Neural progenitor cell (in vitro differentiated cells): ENCODE data around the gene ERICH6. TPM values are rescaled to one million over a fixed set of nuclear protein-coding genes. Genes with fewer than 3 reads are reported as not detected.

Source experiments
- DNase-seq: peaks from one replicate; pipeline ENCODE4 v3.0.0-alpha.2; 2016; ENCODE audit warnings: low spot score
- H2AFZ ChIP-seq: fragments of 200-600 bp; sonication (generic); replicated peaks from 2 replicates; pipeline ENCODE4 v1.6.1; 2016; ENCODE audit warnings: antibody characterized with exemption
- H3F3A ChIP-seq: fragments of 200-600 bp; sonication (generic); 2 replicates; pipeline ENCODE4 v1.6.1; 2016; ENCODE audit warnings: antibody characterized with exemption, low read depth
- H3K27ac ChIP-seq: fragments of 200-600 bp; sonication (generic); 2 replicates; pipeline ENCODE4 v1.5.1; 2016; ENCODE audit warnings: mild to moderate bottlenecking
- H3K27me3 ChIP-seq: fragments of 200-600 bp; sonication (generic); 2 replicates; pipeline ENCODE4 v1.6.1; 2016; ENCODE audit warnings: mild to moderate bottlenecking, moderate library complexity
- H3K36me3 ChIP-seq: fragments of 200-600 bp; sonication (generic); 2 replicates; pipeline ENCODE4 v1.5.1; 2016
- H3K4me1 ChIP-seq: fragments of 200-600 bp; sonication (generic); 2 replicates; pipeline ENCODE4 v1.6.1; 2016; ENCODE audit warnings: mixed run types
- H3K4me2 ChIP-seq: fragments of 200-600 bp; sonication (generic); 2 replicates; pipeline ENCODE4 v1.6.1; 2016
- H3K4me3 ChIP-seq: fragments of 200-600 bp; sonication (generic); 2 replicates; pipeline ENCODE4 v1.5.1; 2016
- H3K79me2 ChIP-seq: fragments of 200-600 bp; sonication (generic); 2 replicates; pipeline ENCODE4 v1.6.1; 2016; ENCODE audit warnings: low read depth
- H3K9ac ChIP-seq: fragments of 200-600 bp; sonication (generic); 2 replicates; pipeline ENCODE4 v1.6.1; 2016
- H3K9me3 ChIP-seq: fragments of 200-600 bp; sonication (generic); 2 replicates; pipeline ENCODE4 v1.5.1; 2016; ENCODE audit warnings: low read depth
- H4K20me1 ChIP-seq: fragments of 200-600 bp; sonication (generic); 2 replicates; pipeline ENCODE4 v1.6.1; 2016; ENCODE audit warnings: low read depth
- H3K27ac Mint-ChIP-seq: 3 replicates; pipeline ENCODE4 v1.8.0; 2021; ENCODE audit warnings: mixed read lengths
- H3K27me3 Mint-ChIP-seq: 2 replicates; pipeline ENCODE4 v1.8.0; 2022; ENCODE audit warnings: low read depth, mild to moderate bottlenecking, inconsistent platforms, moderate library complexity, mixed read lengths; ENCODE audit not compliant: insufficient read depth
- H3K36me3 Mint-ChIP-seq: 3 replicates; pipeline ENCODE4 v1.8.0; 2021; ENCODE audit warnings: mixed read lengths
- H3K4me1 Mint-ChIP-seq: 3 replicates; pipeline ENCODE4 v1.8.0; 2021; ENCODE audit warnings: mixed read lengths
- H3K4me3 Mint-ChIP-seq: 3 replicates; pipeline ENCODE4 v1.8.0; 2021; ENCODE audit warnings: mild to moderate bottlenecking, moderate library complexity, mixed read lengths
- H3K9me3 Mint-ChIP-seq: 3 replicates; pipeline ENCODE4 v1.8.0; 2020; ENCODE audit warnings: mixed read lengths
- CTCF ChIP-seq: fragments of 200-600 bp; sonication (generic); IDR thresholded peaks from 2 replicates; pipeline ENCODE4 v1.5.1; 2017; ENCODE audit warnings: antibody characterized with exemption, mild to moderate bottlenecking
- EZH2 ChIP-seq: fragments of 200-600 bp; sonication (generic); IDR thresholded peaks from 2 replicates; pipeline ENCODE4 v1.6.1; 2017; ENCODE audit warnings: antibody characterized with exemption, mild to moderate bottlenecking, moderate library complexity
- EZH2phosphoT487 ChIP-seq: fragments of 200-600 bp; sonication (generic); IDR thresholded peaks from 2 replicates; pipeline ENCODE4 v1.6.1; 2017; ENCODE audit warnings: antibody characterized with exemption
- total RNA-seq: library from RNA; depleted of rRNA; stranded (reverse); fragments of >200 nt; gene quantifications from 2 replicates; pipeline ENCODE4 v1.2.3, GENCODE V29; 2015; ENCODE audit warnings: low replicate concordance

ERICH6 gene
- total RNA-seq, 1 donor from 2014 or later = not detected

DNA sequence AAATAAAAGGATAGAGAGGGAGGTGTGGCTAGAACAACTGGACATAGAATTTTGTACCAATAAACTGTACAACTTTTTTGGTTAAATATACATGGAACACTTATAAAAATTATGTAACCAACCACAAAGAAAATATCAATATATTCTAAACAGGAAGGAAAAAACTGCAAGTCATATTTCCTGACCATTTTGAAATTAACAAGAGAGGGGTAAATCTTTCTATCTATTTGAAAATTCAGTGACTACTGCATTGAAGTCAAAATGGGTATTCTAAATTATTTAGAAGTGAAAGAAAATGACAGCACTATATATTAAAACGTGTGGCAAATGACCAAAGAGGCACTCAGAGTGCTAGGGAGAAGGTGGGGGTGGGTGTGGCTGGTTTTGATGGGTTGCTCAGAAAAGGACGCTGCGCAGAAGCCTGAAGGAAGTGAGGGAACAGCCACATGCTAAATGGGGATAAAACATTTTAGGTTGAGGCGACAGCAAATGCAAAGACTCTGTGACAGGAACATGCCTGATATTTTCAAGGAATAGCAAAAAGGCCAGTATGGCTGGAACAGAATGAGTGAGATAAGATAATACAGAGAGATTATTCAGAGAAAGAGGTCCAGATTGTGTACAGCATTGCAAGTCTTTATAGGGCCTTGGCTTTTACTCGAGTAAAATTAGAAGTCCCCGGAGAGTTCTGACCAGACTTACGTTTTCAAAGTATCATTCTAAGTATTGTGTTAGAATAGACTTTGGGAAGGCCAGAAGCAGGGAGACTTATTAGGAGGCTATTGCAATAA is 41.1 kb downstream of the ERICH6 start:
- Histone ChIP-seq H3K4me3 (no peak overlapping the region), H3K27ac (no peak overlapping the region), H3F3A (no peaks in the 10 kb centered on the region), H3K9ac (no peak overlapping the region), H3K4me1 (peaks cover 7% of the 10 kb centered on the region), H3K4me2 (no peak overlapping the region), H3K36me3 (no peaks in the 10 kb centered on the region), H3K27me3 (no peaks in the 10 kb centered on the region), H3K79me2 (no peaks in the 10 kb centered on the region), H2AFZ (no peak overlapping the region), H4K20me1 (no peaks in the 10 kb centered on the region), H3K9me3 (no peaks in the 10 kb centered on the region)
- Mint-ChIP-seq H3K36me3 (no peaks in the 10 kb centered on the region), H3K4me1 (no peaks in the 10 kb centered on the region), H3K27ac (no peak overlapping the region), H3K27me3 (no peaks in the 10 kb centered on the region), H3K4me3 (no peak overlapping the region), H3K9me3 (no peaks in the 10 kb centered on the region)
- TF ChIP-seq EZH2phosphoT487 (no peak), EZH2 (no peak), CTCF (no peak)
- DNase-seq = no peak

DNA sequence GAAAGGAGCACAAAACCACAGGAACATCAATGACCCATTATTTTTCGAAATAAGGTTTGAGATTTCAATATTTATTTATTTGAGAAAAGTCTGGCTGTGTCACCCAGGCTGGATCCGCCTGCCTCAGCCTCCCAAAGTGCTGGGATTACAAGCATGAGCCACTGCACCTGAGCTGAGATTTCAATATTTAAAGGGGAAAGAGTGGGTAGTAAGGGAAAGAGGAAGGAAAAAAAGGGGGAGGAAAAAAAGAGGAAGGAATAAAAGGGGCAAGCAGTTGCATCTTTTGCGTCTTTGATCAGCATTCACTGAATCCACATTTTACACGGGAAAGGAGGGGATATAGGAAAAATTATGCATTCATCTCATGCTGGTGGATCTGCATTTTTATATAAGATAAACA is 47.4 kb downstream of the ERICH6 start:
- Histone ChIP-seq H3K4me1 (peaks cover 7% of the 10 kb centered on the region), H3K4me3 (no peak overlapping the region), H3K27ac (no peak overlapping the region), H4K20me1 (no peaks in the 10 kb centered on the region), H3K79me2 (no peaks in the 10 kb centered on the region), H3K36me3 (no peaks in the 10 kb centered on the region), H3K9ac (no peak overlapping the region), H3F3A (no peaks in the 10 kb centered on the region), H3K4me2 (no peak overlapping the region), H3K27me3 (no peaks in the 10 kb centered on the region), H2AFZ (no peak overlapping the region), H3K9me3 (no peaks in the 10 kb centered on the region)
- no peak overlapping the region for H3K27ac Mint-ChIP-seq
- no peaks in the 10 kb centered on the region for H3K4me1 Mint-ChIP-seq
- DNase-seq = no peak
- no peak overlapping the region for H3K4me3 Mint-ChIP-seq
- H3K9me3 Mint-ChIP-seq = no peaks in the 10 kb centered on the region
- no peak for TF ChIP-seq CTCF
- no peak for TF ChIP-seq EZH2
- no peak for TF ChIP-seq EZH2phosphoT487
- H3K36me3 Mint-ChIP-seq = no peaks in the 10 kb centered on the region
- H3K27me3 Mint-ChIP-seq = no peaks in the 10 kb centered on the region

DNA sequence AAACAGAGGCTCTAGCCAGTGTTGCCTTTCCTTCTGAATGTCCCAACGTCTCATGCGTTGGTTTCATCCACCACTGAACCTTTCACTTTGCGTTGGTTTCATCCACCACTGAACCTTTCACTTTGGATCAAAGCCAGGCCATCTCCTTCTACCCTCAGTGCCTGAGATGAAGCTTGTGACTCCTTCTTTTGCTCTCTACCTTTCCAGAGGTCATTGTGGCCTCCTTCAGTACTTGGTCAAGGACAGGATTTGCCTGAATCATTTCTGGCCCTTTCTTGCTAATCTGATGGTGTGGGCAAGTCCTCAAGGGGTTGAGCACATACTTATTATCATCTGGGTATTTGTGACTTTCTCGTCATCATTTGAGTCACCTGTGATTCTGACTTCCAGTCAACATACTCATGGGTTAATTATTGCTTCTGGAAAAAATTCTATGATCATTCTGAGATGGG is 50.6 kb downstream of the ERICH6 start:
- no peaks in the 10 kb centered on the region for H3K27me3 Mint-ChIP-seq
- H3K4me3 ChIP-seq = no peak overlapping the region
- H3K27me3 ChIP-seq = no peaks in the 10 kb centered on the region
- no peaks in the 10 kb centered on the region for H3K4me1 Mint-ChIP-seq
- no peaks in the 10 kb centered on the region for H3K36me3 Mint-ChIP-seq
- no peak overlapping the region for H2AFZ ChIP-seq
- no peak overlapping the region for H3K4me2 ChIP-seq
- H3K4me3 Mint-ChIP-seq = no peak overlapping the region
- H3F3A ChIP-seq = no peaks in the 10 kb centered on the region
- no peaks in the 10 kb centered on the region for H3K4me1 ChIP-seq
- no peak overlapping the region for H3K27ac ChIP-seq
- no peaks in the 10 kb centered on the region for H3K9me3 ChIP-seq
- H3K9ac ChIP-seq = no peak overlapping the region
- TF ChIP-seq EZH2 (no peak), EZH2phosphoT487 (no peak), CTCF (no peak)
- H3K79me2 ChIP-seq = no peaks in the 10 kb centered on the region
- H3K9me3 Mint-ChIP-seq = no peaks in the 10 kb centered on the region
- no peak overlapping the region for H3K27ac Mint-ChIP-seq
- no peak for DNase-seq
- H4K20me1 ChIP-seq = no peaks in the 10 kb centered on the region
- no peaks in the 10 kb centered on the region for H3K36me3 ChIP-seq
